Spleen (tissue), 7 donors: Measurements from ENCODE around the gene STAM2.

ENCODE experiments used
- CTCF ChIP-seq, 11 experiments: fragments of 200-600 bp in 7 of 11; fragments of 450-650 bp in 4 of 11; sonication (generic) in 4 of 11; IDR thresholded peaks in 8 of 11; conservative IDR thresholded peaks in 3 of 11; 1 replicate in 7 of 11; 2 replicates in 4 of 11; pipeline versions ENCODE4 v1.4.0 to v1.8.0; 2016 to 2021; ENCODE audit warnings: antibody characterized with exemption in 11 of 11, inconsistent platforms in 4 of 11, mild to moderate bottlenecking in 1 of 11
- POLR2A ChIP-seq, 3 donors: fragments of 450-650 bp; IDR thresholded peaks; one replicate each; pipeline ENCODE4 v1.5.1; 2017; ENCODE audit warnings: antibody characterized with exemption in 3 of 3, mild to moderate bottlenecking in 1 of 3
- POLR2AphosphoS5 ChIP-seq, 3 donors: sonication (generic); formaldehyde crosslinking; IDR thresholded peaks; one replicate each; pipeline ENCODE4 v1.5.1; 2017; ENCODE audit warnings: antibody characterized with exemption in 3 of 3
- donor health status: DM: no; HTN: no; CAD: no; lungs with moderate emphysema.
- donor health status: DM: no; HTN: no; CAD: no.
- donor health status: DM: no; HTN: no; CAD: no.

- TF ChIP-seq CTCF (IDR thresholded peaks at IDR 0.05 in 8 of 11, conservative IDR thresholded peaks at IDR 0.05 in 3 of 11), result no peak
- no peak for TF ChIP-seq POLR2A (IDR thresholded peaks at IDR 0.05)
- TF ChIP-seq POLR2AphosphoS5 (IDR thresholded peaks at IDR 0.05), result no peak
Measured at GRCh38 chr2:152103271-152103670, 72.3 kb downstream of the STAM2 start.
